GM12878 (cell line): Measurements from ENCODE around the gene GLRA1. TPM values are rescaled to one million over a fixed set of nuclear protein-coding genes. Genes with fewer than 3 reads are reported as not detected.

Experiments
- ATAC-seq: fragments of 200-7000 bp; cut with Tn5 transposase; 3 replicates; pipeline ENCODE4 v1.9.1; 2020; ENCODE audit warnings: mild to moderate bottlenecking, moderate library complexity
- BruUV-seq: library from RNA; stranded (reverse); fragments of 400-500 nt; replicated peaks from 2 replicates; lab custom pipeline; 2021; lab: Mats Ljungman, UMichigan
- CTCF ChIA-PET: fragments of 300-600 bp; sonication (Branson Sonifier 250); formaldehyde crosslinking; extraction: SDS; loops from one replicate; lab custom pipeline; 2021; ENCODE audit warnings: inconsistent platforms; lab: Yijun Ruan, JAX
- POLR2A ChIA-PET: fragments of 350-600 bp; formaldehyde crosslinking; extraction: SDS; loops from one replicate; lab custom pipeline; 2021; ENCODE audit warnings: inconsistent platforms; lab: Charles Lee
- RAD21 ChIA-PET: fragments of 300-600 bp; sonication (Branson Sonifier 250); formaldehyde crosslinking; loops from one replicate; lab custom pipeline; 2023; ENCODE audit warnings: antibody characterized with exemption; ENCODE audit not compliant: unreplicated experiment; lab: Charles Lee
- SMC1A ChIA-PET: fragments of 300-600 bp; sonication (Branson Sonifier 250); formaldehyde crosslinking; loops from one replicate; lab custom pipeline; 2023; ENCODE audit not compliant: unreplicated experiment, uncharacterized antibody; lab: Charles Lee
- DNase-seq: peaks from one replicate; pipeline ENCODE4 v3.0.0-alpha.2; 2011; ENCODE audit warnings: low read depth, low spot score
- FAIRE-seq: peaks from 3 replicates; lab custom pipeline; 2011; peaks lifted over from hg19 to GRCh38; lab: Jason Lieb, UNC
- H2AFZ ChIP-seq: 2 replicates; pipeline ENCODE4 v1.6.0; 2011; ENCODE audit warnings: low read depth, low read length, control low read depth; ENCODE audit not compliant: control insufficient read depth
- H3K27ac ChIP-seq: 2 replicates; pipeline ENCODE4 v1.5.1; 2011; ENCODE audit warnings: control low read depth; ENCODE audit not compliant: control insufficient read depth, insufficient read depth
- H3K27me3 ChIP-seq, 2 experiments: replicated peaks in 1 of 2; 2 replicates each; pipeline versions ENCODE4 v1.6.0 to v1.6.1; 2011; ENCODE audit warnings: low read length in 1 of 2; ENCODE audit not compliant: control insufficient read depth in 2 of 2, insufficient read depth in 2 of 2
- H3K36me3 ChIP-seq, 2 experiments: 2 replicates each; pipeline ENCODE4 v1.5.1; 2011; ENCODE audit warnings: low read length in 1 of 2; ENCODE audit not compliant: control insufficient read depth in 2 of 2, insufficient read depth in 2 of 2
- H3K4me1 ChIP-seq: 2 replicates; pipeline ENCODE4 v1.6.1; 2011; ENCODE audit warnings: mild to moderate bottlenecking, low read length, moderate library complexity, mixed read lengths; ENCODE audit not compliant: control insufficient read depth, insufficient read depth
- H3K4me2 ChIP-seq: 2 replicates; pipeline ENCODE4 v1.6.0; 2011; ENCODE audit warnings: control low read depth; ENCODE audit not compliant: control insufficient read depth, insufficient read depth
- H3K4me3 ChIP-seq: fragments of 200-600 bp; sonication (generic); 2 replicates; pipeline ENCODE4 v1.5.1; 2016
- H3K79me2 ChIP-seq: 2 replicates; pipeline ENCODE4 v1.6.0; 2011; ENCODE audit warnings: low read length; ENCODE audit not compliant: control insufficient read depth, insufficient read depth
- H3K9ac ChIP-seq: 2 replicates; pipeline ENCODE4 v1.8.0; 2011; ENCODE audit warnings: low read length, control low read depth, mixed read lengths; ENCODE audit not compliant: control insufficient read depth, insufficient read depth
- H3K9me3 ChIP-seq: replicated peaks from 3 replicates; pipeline ENCODE4 v1.5.1; 2011; ENCODE audit warnings: mild to moderate bottlenecking, low read length; ENCODE audit not compliant: control insufficient read depth, insufficient read depth
- H4K20me1 ChIP-seq: 2 replicates; pipeline ENCODE4 v1.6.0; 2011; ENCODE audit not compliant: control insufficient read depth, insufficient read depth
- CHD4 ChIP-seq: fragments of 200-600 bp; sonication (generic); IDR thresholded peaks from 2 replicates; pipeline ENCODE4 v1.6.1; 2016; ENCODE audit warnings: mild to moderate bottlenecking
- FOXK2 ChIP-seq: fragments of 450-650 bp; IDR thresholded peaks from 2 replicates; pipeline ENCODE4 v1.6.1; 2017; ENCODE audit warnings: mild to moderate bottlenecking, moderate library complexity
- MYC ChIP-seq: IDR thresholded peaks from 2 replicates; pipeline ENCODE4 v1.6.1; 2011; ENCODE audit warnings: mild to moderate bottlenecking, low read length, moderate library complexity, inconsistent platforms; ENCODE audit not compliant: insufficient read depth, insufficient replicate concordance, insufficient read length, severe bottlenecking
- TBL1XR1 ChIP-seq: IDR thresholded peaks from 2 replicates; pipeline ENCODE4 v1.6.1; 2012; ENCODE audit warnings: low read depth, low read length, improper control_type of control experiment
- ZBED1 ChIP-seq: IDR thresholded peaks from 2 replicates; pipeline ENCODE4 v1.6.1; 2016; ENCODE audit warnings: borderline replicate concordance
- ZNF217 ChIP-seq: fragments of 450-650 bp; IDR thresholded peaks from 2 replicates; pipeline ENCODE4 v1.6.1; 2017; ENCODE audit warnings: antibody characterized with exemption, mild to moderate bottlenecking
- ZSCAN29 ChIP-seq: fragments of 450-650 bp; IDR thresholded peaks from 2 replicates; pipeline ENCODE4 v1.6.1; 2017; ENCODE audit warnings: mild to moderate bottlenecking, moderate library complexity
- WGBS: methylation state at CpG from one replicate; pipeline ENCODE4 v1.1.6; 2016; ENCODE audit warnings: low lambda C conversion rate; ENCODE audit not compliant: insufficient replicate concordance, insufficient coverage; ENCODE audit errors: missing lambda C conversion rate; 5-methylcytosine and 5-hydroxymethylcytosine counted together
- in situ Hi-C: fragments of 300-500 bp; cut with MboI; formaldehyde crosslinking; loops from 9 replicates; pipeline ENCODE4 v1.14.3; 2018; ENCODE audit warnings: mixed read lengths
- intact Hi-C: fragments of 100-400 bp; cut with micrococcal nuclease; formaldehyde crosslinking; loops from one replicate; pipeline ENCODE4 v1.14.2; 2022; ENCODE audit not compliant: unreplicated experiment
- polyA plus RNA-seq, 11 experiments: library from polyadenylated mRNA; depleted of rRNA in 4 of 11; unstranded in 6 of 11; stranded (reverse) in 5 of 11; fragments of >200 nt; fragmentation: Nextera tagmentation in 4 of 11; fragmentation: Illumina TruSeq in 1 of 11; extraction: Ambion mirVana in 4 of 11; extraction: Trizol in 1 of 11; gene quantifications; 1 replicate in 1 of 11; 2 replicates in 10 of 11; pipeline versions ENCODE4 v1.2.1 to v1.2.3, GENCODE V29; 2011 to 2016; ENCODE audit warnings: inconsistent platforms in 2 of 11, missing spikeins in 2 of 11, low read depth in 1 of 11
- total RNA-seq, 4 experiments: library from RNA; depleted of rRNA in 3 of 4; stranded (reverse); fragments of >200 nt in 3 of 4; fragmentation: Illumina TruSeq in 1 of 4; extraction: Trizol in 1 of 4; gene quantifications; 2 replicates each; pipeline versions ENCODE4 v1.2.1 to v1.2.3, GENCODE V29; 2013 to 2021
- TF ChIP-seq, protein P1 (sequence below): fragments of 450-650 bp; IDR thresholded peaks from 2 replicates; pipeline ENCODE4 v1.6.1; 2016; ENCODE audit warnings: mild to moderate bottlenecking
- TF ChIP-seq, protein P2 (sequence below): fragments of 450-650 bp; IDR thresholded peaks from 2 replicates; pipeline ENCODE4 v1.6.1; 2018; ENCODE audit warnings: borderline replicate concordance, mild to moderate bottlenecking; ENCODE audit not compliant: partially characterized antibody
- TF ChIP-seq, protein P3 (sequence below): IDR thresholded peaks from 2 replicates; pipeline ENCODE4 v1.6.1; 2012; ENCODE audit warnings: improper control_type of control experiment, low read depth, low read length; ENCODE audit not compliant: insufficient replicate concordance

The GLRA1 gene
- total and polyA plus RNA-seq, 10 of the 15 experiments (the other 5 are each of a cell fraction or from before 2014, with no cell fraction given), result not detected

DNA sequence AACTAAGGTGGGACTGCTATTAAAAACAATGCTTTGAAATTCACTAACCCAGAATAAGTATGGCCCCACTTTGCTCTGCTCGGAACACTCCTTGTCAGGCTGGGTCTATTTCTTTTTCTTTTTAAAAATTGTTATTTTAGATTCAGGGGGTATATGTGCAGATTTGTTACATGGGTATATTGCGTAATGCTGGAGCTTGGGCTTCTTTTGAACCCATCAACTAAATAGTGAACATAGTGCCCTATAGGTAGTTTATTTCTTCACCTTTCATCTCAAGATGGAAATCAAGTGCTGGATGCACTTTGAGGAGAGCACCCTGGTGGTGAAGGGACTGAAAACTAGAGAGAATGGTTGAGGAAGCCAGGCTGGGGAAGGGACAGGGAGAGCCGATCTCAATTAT lies 51.0 kb downstream of the GLRA1 start (continued):
- TF ChIP-seq, protein P1, sequence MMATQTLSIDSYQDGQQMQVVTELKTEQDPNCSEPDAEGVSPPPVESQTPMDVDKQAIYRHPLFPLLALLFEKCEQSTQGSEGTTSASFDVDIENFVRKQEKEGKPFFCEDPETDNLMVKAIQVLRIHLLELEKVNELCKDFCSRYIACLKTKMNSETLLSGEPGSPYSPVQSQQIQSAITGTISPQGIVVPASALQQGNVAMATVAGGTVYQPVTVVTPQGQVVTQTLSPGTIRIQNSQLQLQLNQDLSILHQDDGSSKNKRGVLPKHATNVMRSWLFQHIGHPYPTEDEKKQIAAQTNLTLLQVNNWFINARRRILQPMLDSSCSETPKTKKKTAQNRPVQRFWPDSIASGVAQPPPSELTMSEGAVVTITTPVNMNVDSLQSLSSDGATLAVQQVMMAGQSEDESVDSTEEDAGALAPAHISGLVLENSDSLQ, result no peak
- TF ChIP-seq TBL1XR1 (no peak), ZBED1 (no peak)

DNA sequence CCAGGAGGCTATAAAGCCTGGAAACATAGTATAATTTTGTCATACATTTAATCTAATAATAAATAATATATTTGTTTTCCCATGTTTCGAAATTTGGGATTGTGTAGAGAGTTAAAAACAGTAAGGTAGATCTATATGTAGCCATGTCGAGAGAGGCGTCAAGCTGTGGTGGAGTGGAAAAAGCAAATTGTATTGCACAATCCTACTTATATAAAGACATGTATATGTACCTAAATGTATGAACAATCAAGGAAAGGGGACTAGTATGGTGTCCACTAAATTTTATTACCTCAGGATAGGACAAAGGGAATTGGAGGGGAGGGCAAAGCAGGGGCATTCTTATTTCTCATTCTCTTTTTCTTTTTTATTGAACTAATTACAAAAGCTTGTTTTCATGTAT lies 52.0 kb downstream of the GLRA1 start:
- ATAC-seq (no peak), DNase-seq (no peak), FAIRE-seq (no peak)
- Histone ChIP-seq H3K36me3 (no peaks in the 10 kb centered on the region), H4K20me1 (no peaks in the 10 kb centered on the region), H3K9me3 (no peaks in the 10 kb centered on the region), H3K4me3 (no peak overlapping the region), H3K79me2 (no peaks in the 10 kb centered on the region), H3K4me2 (no peak overlapping the region), H3K27ac (no peak overlapping the region)
- 47% methylated on average over 3 of the region's 3 CpGs for WGBS
- no TSS peak for BruUV-seq
- TF ChIP-seq ZSCAN29 (no peak), CHD4 (no peak), MYC (no peak), ZNF217 (no peak), FOXK2 (no peak)
- TF ChIP-seq, protein P2, sequence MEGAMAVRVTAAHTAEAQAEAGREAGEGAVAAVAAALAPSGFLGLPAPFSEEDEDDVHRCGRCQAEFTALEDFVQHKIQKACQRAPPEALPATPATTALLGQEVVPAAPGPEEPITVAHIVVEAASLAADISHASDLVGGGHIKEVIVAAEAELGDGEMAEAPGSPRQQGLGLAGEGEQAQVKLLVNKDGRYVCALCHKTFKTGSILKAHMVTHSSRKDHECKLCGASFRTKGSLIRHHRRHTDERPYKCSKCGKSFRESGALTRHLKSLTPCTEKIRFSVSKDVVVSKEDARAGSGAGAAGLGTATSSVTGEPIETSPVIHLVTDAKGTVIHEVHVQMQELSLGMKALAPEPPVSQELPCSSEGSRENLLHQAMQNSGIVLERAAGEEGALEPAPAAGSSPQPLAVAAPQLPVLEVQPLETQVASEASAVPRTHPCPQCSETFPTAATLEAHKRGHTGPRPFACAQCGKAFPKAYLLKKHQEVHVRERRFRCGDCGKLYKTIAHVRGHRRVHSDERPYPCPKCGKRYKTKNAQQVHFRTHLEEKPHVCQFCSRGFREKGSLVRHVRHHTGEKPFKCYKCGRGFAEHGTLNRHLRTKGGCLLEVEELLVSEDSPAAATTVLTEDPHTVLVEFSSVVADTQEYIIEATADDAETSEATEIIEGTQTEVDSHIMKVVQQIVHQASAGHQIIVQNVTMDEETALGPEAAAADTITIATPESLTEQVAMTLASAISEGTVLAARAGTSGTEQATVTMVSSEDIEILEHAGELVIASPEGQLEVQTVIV, result no peak
- TF ChIP-seq, protein P3, sequence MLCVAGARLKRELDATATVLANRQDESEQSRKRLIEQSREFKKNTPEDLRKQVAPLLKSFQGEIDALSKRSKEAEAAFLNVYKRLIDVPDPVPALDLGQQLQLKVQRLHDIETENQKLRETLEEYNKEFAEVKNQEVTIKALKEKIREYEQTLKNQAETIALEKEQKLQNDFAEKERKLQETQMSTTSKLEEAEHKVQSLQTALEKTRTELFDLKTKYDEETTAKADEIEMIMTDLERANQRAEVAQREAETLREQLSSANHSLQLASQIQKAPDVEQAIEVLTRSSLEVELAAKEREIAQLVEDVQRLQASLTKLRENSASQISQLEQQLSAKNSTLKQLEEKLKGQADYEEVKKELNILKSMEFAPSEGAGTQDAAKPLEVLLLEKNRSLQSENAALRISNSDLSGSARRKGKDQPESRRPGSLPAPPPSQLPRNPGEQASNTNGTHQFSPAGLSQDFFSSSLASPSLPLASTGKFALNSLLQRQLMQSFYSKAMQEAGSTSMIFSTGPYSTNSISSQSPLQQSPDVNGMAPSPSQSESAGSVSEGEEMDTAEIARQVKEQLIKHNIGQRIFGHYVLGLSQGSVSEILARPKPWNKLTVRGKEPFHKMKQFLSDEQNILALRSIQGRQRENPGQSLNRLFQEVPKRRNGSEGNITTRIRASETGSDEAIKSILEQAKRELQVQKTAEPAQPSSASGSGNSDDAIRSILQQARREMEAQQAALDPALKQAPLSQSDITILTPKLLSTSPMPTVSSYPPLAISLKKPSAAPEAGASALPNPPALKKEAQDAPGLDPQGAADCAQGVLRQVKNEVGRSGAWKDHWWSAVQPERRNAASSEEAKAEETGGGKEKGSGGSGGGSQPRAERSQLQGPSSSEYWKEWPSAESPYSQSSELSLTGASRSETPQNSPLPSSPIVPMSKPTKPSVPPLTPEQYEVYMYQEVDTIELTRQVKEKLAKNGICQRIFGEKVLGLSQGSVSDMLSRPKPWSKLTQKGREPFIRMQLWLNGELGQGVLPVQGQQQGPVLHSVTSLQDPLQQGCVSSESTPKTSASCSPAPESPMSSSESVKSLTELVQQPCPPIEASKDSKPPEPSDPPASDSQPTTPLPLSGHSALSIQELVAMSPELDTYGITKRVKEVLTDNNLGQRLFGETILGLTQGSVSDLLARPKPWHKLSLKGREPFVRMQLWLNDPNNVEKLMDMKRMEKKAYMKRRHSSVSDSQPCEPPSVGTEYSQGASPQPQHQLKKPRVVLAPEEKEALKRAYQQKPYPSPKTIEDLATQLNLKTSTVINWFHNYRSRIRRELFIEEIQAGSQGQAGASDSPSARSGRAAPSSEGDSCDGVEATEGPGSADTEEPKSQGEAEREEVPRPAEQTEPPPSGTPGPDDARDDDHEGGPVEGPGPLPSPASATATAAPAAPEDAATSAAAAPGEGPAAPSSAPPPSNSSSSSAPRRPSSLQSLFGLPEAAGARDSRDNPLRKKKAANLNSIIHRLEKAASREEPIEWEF, result no peak
- TF ChIP-seq, all 136 proteins: peak for 0
- H3K27me3 ChIP-seq, result no peaks in the 10 kb centered on the region
- ChIA-PET SMC1A (interaction anchor here (0.6 kb wide), 1 partner anchor 10 kb away, joined by 3 read pairs; no protein-coding TSS in a partner anchor), RAD21 (no interaction called here), POLR2A (no interaction called here), CTCF (no interaction called here)
- intact Hi-C loops, result no loop called here
- in situ Hi-C loops, result no loop called here
- H3K9ac ChIP-seq, result no peak overlapping the region
- no peak overlapping the region for H2AFZ ChIP-seq
- no peaks in the 10 kb centered on the region for H3K4me1 ChIP-seq
